SU-DHL-6 (cell line): ENCODE data around the gene DDX3X.

Experiments
- CTCF ChIP-seq: fragments of 200-600 bp; sonication (generic); IDR thresholded peaks from one replicate; pipeline ENCODE4 v1.5.1; 2017; ENCODE audit warnings: antibody characterized with exemption, mild to moderate bottlenecking, low read length, moderate library complexity; ENCODE audit not compliant: insufficient read depth, poor library complexity, severe bottlenecking
- EZH2phosphoT487 ChIP-seq: fragments of 200-600 bp; sonication (generic), shearing (Covaris generic); conservative IDR thresholded peaks from 2 replicates; pipeline ENCODE4 v1.6.1; 2018; ENCODE audit warnings: mild to moderate bottlenecking, antibody characterized with exemption, low read length, moderate library complexity, mixed read lengths

DNA sequence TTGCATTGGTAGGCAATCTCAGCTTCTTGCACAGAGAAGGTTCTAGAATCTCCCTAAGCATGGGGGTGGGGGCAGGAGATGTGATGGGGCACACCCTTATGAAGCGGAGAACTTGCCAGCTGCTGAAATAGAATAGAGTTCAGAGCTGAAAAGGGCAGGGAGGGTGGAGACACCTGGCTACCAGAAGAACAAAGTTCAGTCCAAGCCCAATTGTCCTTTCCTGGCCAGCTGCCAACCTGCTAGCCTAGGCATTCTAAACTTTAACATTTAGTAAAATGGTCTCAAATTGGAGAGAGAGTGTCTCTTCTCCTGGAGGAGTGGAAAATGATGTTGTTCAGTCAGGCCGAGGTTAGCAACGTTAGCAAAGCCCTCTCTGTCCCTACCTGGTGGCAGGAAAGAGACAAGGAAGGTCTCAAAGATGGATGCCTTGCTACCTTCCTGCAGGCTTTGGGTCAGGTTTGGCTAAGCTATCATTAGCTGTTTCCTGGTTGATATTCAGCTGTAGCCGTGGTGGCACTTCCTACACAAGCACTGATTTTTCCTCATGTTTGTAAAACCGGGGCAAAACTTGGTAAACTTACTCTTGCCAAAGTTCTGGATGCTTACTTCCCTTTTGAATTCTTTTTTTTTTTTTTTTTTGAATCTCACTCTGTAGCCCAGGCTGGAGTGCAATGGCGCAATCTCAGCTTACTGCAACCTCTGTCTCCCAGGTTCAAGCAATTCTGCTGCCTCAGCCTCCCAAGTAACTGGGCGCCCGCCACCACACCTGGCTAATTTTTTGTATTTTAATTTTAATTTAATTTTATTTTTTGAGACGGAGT, 78.5 kb downstream of the DDX3X start:
- TF ChIP-seq CTCF (no peak), EZH2phosphoT487 (no peak)
